NCI-H2107 treated with DMSO at 0.1 percent for 48 hours (cell line): ENCODE results near the gene METAP1D.

Experiments used
- DNase-seq: peaks from one replicate; lab custom pipeline; 2025; ENCODE audit not compliant: unreplicated experiment; lab: John Stamatoyannopoulos, UW

The METAP1D gene

DNA sequence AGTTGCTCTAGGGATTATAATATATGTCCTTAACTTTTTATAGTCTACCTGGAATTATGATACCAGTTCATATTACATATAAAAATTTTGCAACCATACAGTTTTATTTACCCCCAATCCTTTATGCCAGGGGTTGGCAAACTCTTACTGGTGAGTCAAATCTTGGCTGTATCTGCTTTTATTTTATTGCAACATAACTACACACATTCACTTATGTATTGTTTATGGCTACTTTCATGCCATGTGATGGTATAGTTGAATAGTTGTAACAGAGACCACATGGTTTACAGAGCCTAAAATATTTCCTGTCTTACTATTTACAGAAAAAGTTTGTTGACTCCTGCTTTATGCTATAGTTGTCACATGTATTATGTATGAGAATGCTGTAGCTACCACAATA lies 128.7 kb downstream of the METAP1D start:
- DNase-seq = no peak

DNA sequence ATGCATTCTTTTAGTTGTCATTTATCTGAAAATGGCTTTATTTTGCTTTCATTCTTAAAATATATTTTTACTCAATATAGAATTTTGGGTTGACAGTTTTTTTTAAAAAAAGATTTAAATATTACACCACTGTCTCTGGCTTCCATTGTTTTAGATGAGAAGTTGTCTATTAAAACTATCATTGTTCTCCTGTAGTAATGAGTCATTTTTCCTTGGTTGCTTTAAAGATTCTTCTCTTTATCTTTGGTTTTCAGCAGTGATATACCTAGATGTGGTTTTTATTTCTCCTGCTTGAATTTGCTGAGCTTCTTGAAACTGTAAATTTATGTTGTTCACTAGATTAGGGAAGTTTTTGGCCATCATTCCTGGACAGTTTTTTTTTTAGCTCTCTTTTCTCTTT lies 129.7 kb downstream of the METAP1D start:
- DNase-seq = no peak
